Right lobe of liver (tissue), 4 donors: ENCODE measurements around the gene HMGN4.

Experiments
- CTCF ChIP-seq, 4 donors: fragments of 200-600 bp in 3 of 4; fragments of 450-650 bp in 1 of 4; IDR thresholded peaks; one replicate each; pipeline versions ENCODE4 v1.5.1 to v1.8.0; 2016 to 2022; ENCODE audit warnings: antibody characterized with exemption in 4 of 4, mild to moderate bottlenecking in 2 of 4
- POLR2A ChIP-seq: fragments of 450-650 bp; IDR thresholded peaks from one replicate; pipeline ENCODE4 v1.6.1; 2017; ENCODE audit warnings: antibody characterized with exemption, mild to moderate bottlenecking
- donor health status: DM: no; HTN: no; CAD: no.
- donor health status: DM: no; HTN: no; CAD: no.
- donor health status: DM: no; HTN: yes; CAD: no.

- TF ChIP-seq POLR2A (no peak), CTCF (IDR thresholded peaks at IDR 0.05) (no peak)
Observed at GRCh38 chr6:26594730-26595632, 56.8 kb downstream of the HMGN4 start.
